CD4-positive, alpha-beta memory T cell (primary cell): ENCODE measurements around the gene GPER1. TPM values are rescaled to one million over a fixed set of nuclear protein-coding genes. Genes with fewer than 3 reads are reported as not detected.
"Not testable (repeated sequence)": the region's sequence is repeated elsewhere in the genome, so short reads cannot be mapped to it uniquely, and the experiment has no call there.

Experiments
- CTCF ChIA-PET: fragments of 350-600 bp; sonication (Branson Sonifier 250); formaldehyde crosslinking; loops from one replicate; lab custom pipeline; 2021; ENCODE audit warnings: inconsistent platforms; ENCODE audit not compliant: partially characterized antibody; lab: Charles Lee
- POLR2A ChIA-PET: fragments of 350-600 bp; sonication (Branson Sonifier 250); formaldehyde crosslinking; loops from one replicate; lab custom pipeline; 2021; ENCODE audit not compliant: partially characterized antibody; lab: Charles Lee
- DNase-seq, 5 donors: peaks; one replicate each; pipeline versions ENCODE4 v3.0.0 to v3.0.0-alpha.2; 2020 to 2022; ENCODE audit warnings: mixed read lengths in 1 of 5
- H3K27ac ChIP-seq: one replicate; pipeline ENCODE4 v1.7.0; 2013; ENCODE audit warnings: low read depth, low read length
- H3K27me3 ChIP-seq: 2 replicates; pipeline ENCODE4 v1.7.0; 2013; ENCODE audit warnings: mild to moderate bottlenecking, low read length, moderate library complexity; ENCODE audit not compliant: insufficient read depth
- H3K36me3 ChIP-seq: 2 replicates; pipeline ENCODE4 v1.7.0; 2013; ENCODE audit warnings: mild to moderate bottlenecking, low read length, moderate library complexity; ENCODE audit not compliant: insufficient read depth
- H3K4me1 ChIP-seq: 2 replicates; pipeline ENCODE4 v1.7.0; 2013; ENCODE audit warnings: mild to moderate bottlenecking, low read length, moderate library complexity; ENCODE audit not compliant: insufficient read depth
- H3K4me3 ChIP-seq, 2 donors: one replicate each; pipeline ENCODE4 v1.7.0; 2013; ENCODE audit warnings: low read length in 2 of 2, mild to moderate bottlenecking in 1 of 2
- H3K9me3 ChIP-seq, 2 donors: one replicate each; pipeline ENCODE4 v1.7.0; 2013; ENCODE audit warnings: low read length in 2 of 2, control low read depth in 1 of 2; ENCODE audit not compliant: control insufficient read depth in 1 of 2
- H3K27ac Mint-ChIP-seq, 7 donors: one replicate each; pipeline ENCODE4 v1.8.0; 2020 to 2021; ENCODE audit warnings: mixed read lengths in 7 of 7, mild to moderate bottlenecking in 6 of 7, inconsistent platforms in 3 of 7, moderate library complexity in 3 of 7
- H3K27me3 Mint-ChIP-seq, 2 donors: one replicate each; pipeline ENCODE4 v1.8.0; 2020 to 2021; ENCODE audit warnings: mixed read lengths in 2 of 2
- H3K36me3 Mint-ChIP-seq, 2 donors: one replicate each; pipeline ENCODE4 v1.8.0; 2020 to 2021; ENCODE audit warnings: mixed read lengths in 2 of 2, inconsistent platforms in 1 of 2, mild to moderate bottlenecking in 1 of 2
- H3K4me1 Mint-ChIP-seq, 4 donors: one replicate each; pipeline ENCODE4 v1.8.0; 2020 to 2021; ENCODE audit warnings: mixed read lengths in 4 of 4, mild to moderate bottlenecking in 1 of 4
- H3K4me3 Mint-ChIP-seq, 8 donors: one replicate each; pipeline ENCODE4 v1.8.0; 2020 to 2021; ENCODE audit warnings: mixed read lengths in 8 of 8, mild to moderate bottlenecking in 7 of 8, moderate library complexity in 6 of 8, inconsistent platforms in 3 of 8
- H3K9me3 Mint-ChIP-seq, 8 donors: one replicate each; pipeline ENCODE4 v1.8.0; 2020 to 2021; ENCODE audit warnings: mixed read lengths in 8 of 8, mild to moderate bottlenecking in 5 of 8, inconsistent platforms in 3 of 8, moderate library complexity in 1 of 8
- intact Hi-C: fragments of 100-400 bp; cut with micrococcal nuclease; formaldehyde crosslinking; loops from one replicate; pipeline ENCODE4 v1.15.1; 2023
- polyA plus RNA-seq, 2 donors: library from polyadenylated mRNA; unstranded; fragments of 300-500 nt; fragmentation: Illumina TruSeq; gene quantifications; one replicate each; pipeline ENCODE4 v1.2.3, GENCODE V29; 2021
- total RNA-seq, 2 experiments: library from RNA; stranded (reverse); gene quantifications; one replicate each; pipeline ENCODE4 v1.2.3, GENCODE V29; 2021

Gene GPER1
- total and polyA plus RNA-seq, 4 experiments from 2014 or later: not detected

DNA sequence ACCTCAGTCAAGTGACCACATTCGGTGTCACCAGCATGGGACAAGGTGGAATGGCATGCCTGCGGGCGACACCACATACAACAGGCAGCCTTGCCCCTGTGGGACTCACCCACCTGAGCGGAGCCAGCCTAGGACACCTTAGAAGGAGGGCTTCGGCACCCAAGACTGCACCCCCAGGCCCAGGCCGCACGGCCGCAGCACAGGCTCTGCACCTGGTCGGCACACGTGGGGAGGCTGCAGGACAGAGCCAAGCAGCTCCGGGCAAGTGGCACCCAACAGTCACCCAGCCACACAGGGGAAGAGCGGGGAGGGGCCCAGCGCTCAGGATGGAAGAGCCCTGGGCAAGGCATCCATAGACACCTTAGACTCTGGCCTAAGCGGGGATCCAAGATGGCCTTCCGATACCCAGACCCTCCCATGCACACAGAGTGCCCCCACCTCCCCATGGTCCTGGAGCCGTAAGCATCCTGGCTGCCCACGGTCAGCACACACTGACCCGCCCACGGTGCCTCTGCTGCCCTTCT lies 16.1 kb upstream of the GPER1 start:
- DNase-seq: no peak
- no peaks in the 10 kb centered on the region for H3K4me1 Mint-ChIP-seq
- no peak overlapping the region for H3K27ac Mint-ChIP-seq
- H3K9me3 ChIP-seq: no peaks in the 10 kb centered on the region
- ChIA-PET POLR2A (interaction anchor here (1.4 kb wide), 1 partner anchor 43 kb away, joined by 4 read pairs; no protein-coding TSS in a partner anchor), CTCF (interaction anchor here (1.9 kb wide), 1 partner anchor 78 kb away, joined by 5 read pairs; no protein-coding TSS in a partner anchor)
- H3K27me3 ChIP-seq: no peaks in the 10 kb centered on the region
- no peaks in the 10 kb centered on the region for H3K9me3 Mint-ChIP-seq
- H3K4me3 ChIP-seq: no peak overlapping the region
- H3K36me3 ChIP-seq: no peaks in the 10 kb centered on the region
- no peaks in the 10 kb centered on the region for H3K36me3 Mint-ChIP-seq
- H3K4me1 ChIP-seq: no peaks in the 10 kb centered on the region
- H3K27me3 Mint-ChIP-seq: no peaks in the 10 kb centered on the region
- no peak overlapping the region for H3K27ac ChIP-seq
- intact Hi-C loops: no loop called here
- no peak overlapping the region for H3K4me3 Mint-ChIP-seq

DNA sequence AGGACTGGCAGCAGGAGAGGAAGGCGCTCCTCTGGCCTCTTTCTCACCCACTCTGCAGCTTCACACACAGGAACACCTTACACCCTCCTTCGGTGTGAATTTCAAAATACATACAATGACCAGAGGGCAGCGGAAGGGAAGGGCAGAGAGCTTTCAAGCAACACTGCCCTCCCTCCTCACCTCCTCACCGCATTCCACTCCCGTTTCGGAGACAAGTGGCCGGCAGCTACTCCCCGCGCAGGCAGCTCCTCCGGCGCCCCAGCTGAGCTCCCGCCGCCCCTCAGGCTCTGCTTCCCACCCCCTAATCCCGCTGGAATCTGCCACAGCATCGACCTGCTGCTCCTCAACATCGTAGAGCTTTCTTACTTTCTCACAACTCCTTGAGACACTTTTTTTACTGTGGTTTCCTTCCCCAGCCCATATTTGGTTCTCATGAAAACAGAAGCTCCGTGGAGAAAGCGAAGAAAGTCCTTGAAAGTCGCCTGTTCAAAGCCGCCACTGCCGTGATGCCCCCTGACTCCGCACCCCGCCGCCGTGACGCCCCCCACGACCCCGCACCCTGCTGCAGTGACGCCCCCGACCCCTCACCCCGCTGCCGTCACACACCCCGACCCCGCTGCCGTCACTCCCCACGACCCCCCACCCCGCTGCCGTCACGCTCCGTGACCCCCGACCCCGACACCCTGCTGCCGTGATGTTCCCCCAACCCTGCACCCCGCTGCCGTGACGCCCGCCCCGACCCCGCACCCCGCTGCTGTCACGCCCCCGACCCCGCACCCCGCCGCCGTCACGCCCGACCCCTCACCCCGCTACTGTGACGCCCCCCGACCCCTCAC lies 14.6 kb upstream of the GPER1 start:
- Mint-ChIP-seq H3K27ac (no peak overlapping the region), H3K27me3 (no peaks in the 10 kb centered on the region), H3K4me1 (no peaks in the 10 kb centered on the region), H3K9me3 (no peaks in the 10 kb centered on the region), H3K4me3 (no peak overlapping the region), H3K36me3 (no peaks in the 10 kb centered on the region)
- ChIA-PET CTCF (interaction anchor here (1.1 to 1.9 kb wide), 2 partner anchors 80 to 81 kb away, joined by 3 to 5 read pairs; no protein-coding TSS in a partner anchor), POLR2A (interaction anchor here (1.4 kb wide), 1 partner anchor 44 kb away, joined by 4 read pairs; no protein-coding TSS in a partner anchor)
- Histone ChIP-seq H3K9me3 (no peaks in the 10 kb centered on the region), H3K4me1 (no peaks in the 10 kb centered on the region), H3K36me3 (no peaks in the 10 kb centered on the region), H3K27me3 (no peaks in the 10 kb centered on the region), H3K4me3 (no peak overlapping the region), H3K27ac (no peak overlapping the region)
- intact Hi-C loops: no loop called here
- no peak for DNase-seq

DNA sequence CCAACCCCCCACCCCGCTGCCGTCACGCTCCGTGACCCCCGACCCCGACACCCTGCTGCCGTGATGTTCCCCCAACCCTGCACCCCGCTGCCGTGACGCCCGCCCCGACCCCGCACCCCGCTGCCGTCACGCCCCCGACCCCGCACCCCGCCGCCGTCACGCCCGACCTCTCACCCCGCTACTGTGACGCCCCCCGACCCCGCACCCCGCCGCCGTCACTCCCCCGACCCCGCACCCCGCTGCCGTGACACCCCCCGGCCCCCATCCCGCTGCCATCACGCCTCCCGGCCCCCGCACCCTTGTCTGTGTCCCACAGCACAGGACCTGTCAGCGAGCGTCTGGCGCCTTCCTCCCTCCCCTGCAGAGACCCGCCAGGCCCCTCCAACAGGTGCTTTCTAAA lies 13.9 kb upstream of the GPER1 start:
- DNase-seq, H3K27ac Mint-ChIP-seq, H3K36me3 ChIP-seq, H3K36me3 Mint-ChIP-seq, H3K27ac ChIP-seq, H3K27me3 Mint-ChIP-seq, H3K9me3 Mint-ChIP-seq, H3K9me3 ChIP-seq, intact Hi-C loops, H3K4me1 ChIP-seq, H3K27me3 ChIP-seq, H3K4me3 ChIP-seq, POLR2A ChIA-PET, H3K4me1 Mint-ChIP-seq, H3K4me3 Mint-ChIP-seq: not testable (repeated sequence)
- CTCF ChIA-PET: interaction anchor here (1.1 kb wide), 1 partner anchor 81 kb away, joined by 3 read pairs; no protein-coding TSS in a partner anchor

DNA sequence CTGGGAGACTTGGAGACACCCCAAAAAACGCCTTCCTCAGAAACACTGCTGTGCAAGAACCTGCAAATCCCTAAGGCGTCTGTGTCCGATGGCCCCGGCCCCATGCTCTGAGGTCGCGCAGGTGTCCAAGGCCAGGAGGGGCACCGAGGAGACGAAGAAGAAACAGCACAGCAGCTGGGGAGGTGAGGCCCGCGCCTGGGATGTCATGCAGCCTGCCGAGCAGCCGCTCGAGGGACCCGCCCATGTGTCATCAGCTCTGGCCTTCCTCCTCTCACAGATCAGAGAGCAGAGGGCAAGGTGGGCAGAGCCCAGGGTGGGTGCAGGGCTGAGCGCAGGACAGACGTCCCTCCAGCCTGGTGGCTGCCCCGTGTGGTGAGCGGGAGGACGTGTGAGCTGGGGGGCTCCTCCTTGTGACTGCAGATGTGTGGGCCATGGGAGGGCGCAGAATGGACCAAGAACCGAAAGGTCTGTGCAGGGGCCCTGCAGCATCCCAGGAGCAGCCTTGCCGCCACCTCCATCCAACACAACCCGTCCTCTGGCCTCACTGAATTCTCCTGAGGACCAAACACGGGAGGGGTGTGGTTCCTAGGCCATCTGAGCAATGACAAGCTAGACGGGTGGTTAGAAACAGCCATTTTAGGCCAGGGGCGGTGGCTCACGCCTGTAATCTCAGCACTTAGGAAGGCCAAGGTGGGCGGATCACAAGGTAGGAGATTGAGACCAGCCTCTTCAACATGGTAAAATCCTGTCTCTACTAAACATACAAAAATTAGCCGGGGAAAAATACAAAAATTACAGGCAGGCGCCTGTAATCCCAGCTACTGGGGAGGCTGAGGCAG lies 13.1 kb upstream of the GPER1 start:
- Mint-ChIP-seq H3K27me3 (no peaks in the 10 kb centered on the region), H3K27ac (peak overlapping the region in 2 of 7 donors; percentile 13 to 30), H3K4me1 (no peaks in the 10 kb centered on the region), H3K9me3 (no peaks in the 10 kb centered on the region), H3K4me3 (no peak overlapping the region), H3K36me3 (no peaks in the 10 kb centered on the region)
- H3K27ac ChIP-seq: no peak overlapping the region
- ChIA-PET POLR2A (no interaction called here), CTCF (interaction anchor here (1.1 to 1.8 kb wide), 4 partner anchors 9 to 82 kb away, joined by 3 to 6 read pairs (median 6); no protein-coding TSS in a partner anchor)
- no peak for DNase-seq
- H3K4me3 ChIP-seq: no peak overlapping the region
- H3K4me1 ChIP-seq: no peaks in the 10 kb centered on the region
- no peaks in the 10 kb centered on the region for H3K36me3 ChIP-seq
- no peaks in the 10 kb centered on the region for H3K27me3 ChIP-seq
- intact Hi-C loops: no loop called here
- H3K9me3 ChIP-seq: no peaks in the 10 kb centered on the region

DNA sequence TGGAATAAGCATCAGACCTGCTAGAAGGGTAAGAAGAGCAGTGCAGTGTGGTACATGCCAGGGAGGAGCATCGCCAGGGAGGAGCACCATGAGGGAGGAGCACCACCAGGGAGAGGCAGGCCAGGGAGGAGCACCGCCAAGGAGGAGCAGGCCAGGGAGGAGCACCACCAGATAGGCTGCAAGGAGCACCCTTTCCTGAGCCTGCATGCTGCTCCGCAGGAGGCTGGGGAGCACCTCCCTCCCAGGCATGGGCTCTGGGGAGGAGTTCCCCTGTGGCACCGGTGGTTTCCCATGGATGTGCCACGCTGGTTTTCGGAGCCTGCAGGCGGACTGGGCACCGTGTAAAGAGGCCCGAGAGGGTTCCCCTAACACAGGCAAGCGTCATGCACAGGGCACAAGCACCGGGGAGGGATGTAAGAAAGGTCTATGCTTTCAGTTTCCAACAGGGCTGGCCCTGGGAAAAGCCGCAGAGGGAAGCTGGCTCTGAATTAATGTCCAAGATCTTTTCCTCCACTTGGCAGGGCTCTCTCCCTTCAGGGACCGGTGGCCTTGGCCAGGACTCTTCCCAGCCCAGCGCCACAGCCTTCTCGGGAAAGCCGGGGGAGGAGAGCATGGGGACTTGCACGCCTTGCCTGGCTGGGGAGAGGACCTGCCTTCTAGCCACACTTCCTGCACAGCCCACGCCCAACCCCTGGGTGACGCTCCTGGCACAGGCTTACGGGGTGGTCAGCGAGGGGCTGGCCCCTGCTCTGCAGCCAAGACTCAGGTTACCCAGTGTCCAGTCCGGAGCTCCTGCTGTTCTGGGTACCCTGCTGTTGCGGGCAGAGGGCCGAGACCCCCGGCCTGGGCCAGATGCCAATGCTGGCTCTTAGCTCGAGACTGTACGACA lies 11.5 kb upstream of the GPER1 start:
- Mint-ChIP-seq H3K9me3 (no peaks in the 10 kb centered on the region), H3K36me3 (no peaks in the 10 kb centered on the region), H3K4me1 (no peaks in the 10 kb centered on the region), H3K27me3 (no peaks in the 10 kb centered on the region), H3K4me3 (peak overlapping the region in 1 of 8 donors; percentile 13), H3K27ac (no peak overlapping the region)
- CTCF ChIA-PET: interaction anchor here (1.2 to 1.8 kb wide), 3 partner anchors 9 to 83 kb away, joined by 3 to 6 read pairs (median 6); no protein-coding TSS in a partner anchor
- intact Hi-C loops: no loop called here
- Histone ChIP-seq H3K4me1 (no peaks in the 10 kb centered on the region), H3K9me3 (no peaks in the 10 kb centered on the region), H3K27ac (no peak overlapping the region), H3K27me3 (no peaks in the 10 kb centered on the region), H3K36me3 (no peaks in the 10 kb centered on the region), H3K4me3 (no peak overlapping the region)
- POLR2A ChIA-PET: no interaction called here
- no peak for DNase-seq

DNA sequence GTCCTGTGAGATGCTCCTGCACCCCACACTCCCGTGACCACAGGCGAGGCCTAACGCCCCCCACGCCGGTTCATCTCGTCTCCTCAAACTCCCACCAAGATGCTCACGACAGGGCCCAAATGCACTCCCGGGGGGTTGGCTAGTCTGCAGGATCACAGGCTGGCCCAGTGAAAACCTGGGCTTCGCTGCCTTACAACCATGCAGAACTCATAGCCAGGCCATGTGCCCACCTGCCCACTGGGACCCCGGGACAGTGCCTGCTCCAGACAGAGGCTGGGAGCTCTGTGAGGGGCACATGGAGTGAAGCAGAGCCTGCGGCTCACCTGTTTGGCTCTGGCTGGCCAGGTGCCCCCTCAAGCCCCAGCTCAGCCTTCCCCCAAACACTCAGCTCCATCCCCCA lies 9.4 kb upstream of the GPER1 start:
- Mint-ChIP-seq H3K27me3 (no peaks in the 10 kb centered on the region), H3K4me3 (no peak overlapping the region), H3K4me1 (peaks cover 0 to 1% (median 0%) of the 10 kb centered on the region in 4 donors), H3K36me3 (no peaks in the 10 kb centered on the region), H3K9me3 (no peaks in the 10 kb centered on the region), H3K27ac (no peak overlapping the region)
- Histone ChIP-seq H3K4me3 (no peak overlapping the region), H3K27ac (no peak overlapping the region), H3K4me1 (no peaks in the 10 kb centered on the region), H3K9me3 (no peaks in the 10 kb centered on the region), H3K36me3 (no peaks in the 10 kb centered on the region), H3K27me3 (no peaks in the 10 kb centered on the region)
- POLR2A ChIA-PET: no interaction called here
- no peak for DNase-seq
- intact Hi-C loops: no loop called here
- CTCF ChIA-PET: interaction anchor here (0.7 kb wide), 1 partner anchor 85 kb away, joined by 3 read pairs; no protein-coding TSS in a partner anchor
